Subcutaneous abdominal adipose tissue (tissue), 5 donors: Measurements from ENCODE around the gene RBM38.

ENCODE experiments used
- H3K27ac ChIP-seq: one replicate; pipeline ENCODE4 v1.7.0; 2013; ENCODE audit warnings: low read depth, mild to moderate bottlenecking, inconsistent platforms, low read length, moderate library complexity
- H3K27me3 ChIP-seq, 5 donors: one replicate each; pipeline ENCODE4 v1.7.0; 2013; ENCODE audit warnings: low read length in 5 of 5, inconsistent platforms in 1 of 5; ENCODE audit not compliant: control insufficient read depth in 5 of 5, insufficient read depth in 4 of 5
- H3K36me3 ChIP-seq, 5 donors: one replicate each; pipeline ENCODE4 v1.7.0; 2013; ENCODE audit warnings: low read length in 5 of 5; ENCODE audit not compliant: control insufficient read depth in 5 of 5, insufficient read depth in 5 of 5
- H3K4me1 ChIP-seq, 5 donors: one replicate each; pipeline ENCODE4 v1.7.0; 2013; ENCODE audit warnings: low read length in 5 of 5, mild to moderate bottlenecking in 3 of 5, moderate library complexity in 1 of 5; ENCODE audit not compliant: control insufficient read depth in 5 of 5, insufficient read depth in 5 of 5
- H3K4me3 ChIP-seq, 5 donors: one replicate each; pipeline ENCODE4 v1.7.0; 2013; ENCODE audit warnings: low read length in 5 of 5, low read depth in 1 of 5
- H3K9ac ChIP-seq, 5 donors: one replicate each; pipeline ENCODE4 v1.7.0; 2013; ENCODE audit warnings: low read length in 5 of 5, mild to moderate bottlenecking in 4 of 5, moderate library complexity in 3 of 5
- H3K9me3 ChIP-seq, 5 donors: one replicate each; pipeline ENCODE4 v1.7.0; 2013; ENCODE audit warnings: low read length in 5 of 5; ENCODE audit not compliant: control insufficient read depth in 5 of 5
- donor health status: healthy.
- donor health status: healthy.
- donor health status: healthy.
- donor health status: healthy.
- donor health status: healthy.

The RBM38 gene

DNA sequence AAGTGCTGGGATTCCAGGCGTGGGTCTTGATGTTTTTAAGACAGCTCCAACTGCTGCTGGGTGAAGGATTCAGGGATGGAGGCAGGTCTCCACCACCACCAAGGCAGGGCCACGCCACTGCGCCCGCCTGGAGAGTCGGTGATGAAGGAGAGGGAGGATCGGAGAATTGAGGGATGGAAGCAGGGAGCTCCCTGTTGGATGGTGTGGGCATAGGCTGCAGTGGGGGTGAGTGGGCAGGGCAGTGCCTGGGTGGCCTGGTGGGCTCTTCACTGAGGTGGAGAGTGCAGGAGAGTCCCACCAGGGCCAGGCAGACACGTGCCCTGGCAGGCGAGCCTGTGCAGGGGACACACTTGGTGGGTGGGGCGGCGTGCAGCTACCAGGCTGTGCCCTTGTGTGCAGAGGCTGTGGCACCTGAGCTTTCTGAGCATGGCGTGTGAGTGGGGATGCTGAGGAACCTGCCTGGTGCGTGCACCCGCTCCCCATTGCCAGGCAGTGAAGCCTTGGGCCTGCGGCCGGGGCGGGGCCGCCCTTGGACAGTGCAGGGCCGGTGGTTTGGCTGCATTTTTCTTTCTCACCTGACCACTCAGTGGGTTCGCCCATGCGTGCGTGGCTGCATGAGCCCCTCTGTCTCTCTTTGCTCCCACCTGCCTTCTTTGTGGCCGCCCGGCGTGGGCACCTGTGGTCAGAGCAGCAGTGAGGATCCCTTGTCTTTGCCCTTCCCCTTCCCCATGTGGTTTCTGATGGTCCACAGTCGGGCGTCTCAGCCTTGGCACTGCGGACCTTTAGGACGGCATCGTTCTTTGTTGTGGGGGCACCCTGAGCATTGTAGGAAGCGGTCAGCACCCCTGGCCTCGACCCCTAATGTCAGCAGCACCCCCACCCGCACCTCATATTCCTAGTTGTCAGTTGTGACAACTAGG is 11.3 kb downstream of the RBM38 start:
- peaks cover 0 to 70% (median 49%) of the 10 kb centered on the region in 5 donors for H3K36me3 ChIP-seq
- no peak overlapping the region for H3K27ac ChIP-seq
- H3K4me1 ChIP-seq: peaks cover 0 to 30% (median 28%) of the 10 kb centered on the region in 5 donors
- no peak overlapping the region for H3K4me3 ChIP-seq
- no peak overlapping the region for H3K9ac ChIP-seq
- no peaks in the 10 kb centered on the region for H3K9me3 ChIP-seq
- no peaks in the 10 kb centered on the region for H3K27me3 ChIP-seq

DNA sequence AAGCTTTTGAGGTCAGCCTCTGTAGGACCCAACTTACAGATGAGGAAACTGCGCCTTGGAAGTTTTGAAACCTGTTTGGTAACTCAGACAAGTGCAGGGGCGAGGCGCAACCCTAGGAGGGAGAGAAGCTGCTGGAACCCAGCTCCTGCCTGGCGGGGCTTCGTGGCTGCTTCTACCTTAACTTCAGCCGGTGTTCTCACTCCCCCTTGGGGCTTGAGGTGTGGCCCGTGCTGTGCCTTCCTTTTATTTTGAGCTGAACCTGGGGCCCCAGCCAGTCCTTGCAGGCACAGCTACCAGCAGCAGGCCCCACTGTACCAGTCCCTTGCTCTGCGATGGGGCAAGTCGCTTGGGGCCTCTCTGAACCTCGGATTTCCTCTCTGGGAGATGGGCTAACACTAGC is 12.0 kb downstream of the RBM38 start:
- Histone ChIP-seq H3K9me3 (no peaks in the 10 kb centered on the region), H3K36me3 (peaks cover 0 to 73% (median 55%) of the 10 kb centered on the region in 5 donors), H3K27me3 (no peaks in the 10 kb centered on the region), H3K9ac (no peak overlapping the region), H3K4me1 (peaks cover 0 to 23% (median 21%) of the 10 kb centered on the region in 5 donors), H3K27ac (no peak overlapping the region), H3K4me3 (no peak overlapping the region)

DNA sequence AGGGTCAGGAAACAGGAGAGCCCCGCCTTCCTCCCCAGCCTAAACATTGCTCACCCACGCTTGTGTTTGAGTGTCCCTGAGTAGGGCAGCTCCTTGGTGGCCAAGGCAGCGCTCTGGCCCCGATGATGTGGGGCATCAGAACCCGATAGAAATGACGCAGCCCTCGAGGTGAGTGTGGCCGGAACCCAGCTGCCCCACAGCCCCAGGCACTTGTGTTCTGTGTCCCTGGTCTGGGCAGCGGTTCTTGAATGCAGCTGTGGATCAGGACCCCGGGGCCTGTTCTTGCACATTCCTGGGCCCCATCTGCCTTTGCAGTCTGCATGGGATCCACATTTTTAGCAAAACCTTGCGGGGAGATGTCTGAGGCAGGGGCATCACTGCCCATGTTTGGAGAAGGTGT is 12.8 kb downstream of the RBM38 start:
- Histone ChIP-seq H3K27ac (no peak overlapping the region), H3K4me3 (no peak overlapping the region), H3K9me3 (no peaks in the 10 kb centered on the region), H3K4me1 (peaks cover 0 to 15% (median 14%) of the 10 kb centered on the region in 5 donors), H3K27me3 (no peaks in the 10 kb centered on the region), H3K36me3 (peaks cover 0 to 80% (median 62%) of the 10 kb centered on the region in 5 donors), H3K9ac (no peak overlapping the region)

DNA sequence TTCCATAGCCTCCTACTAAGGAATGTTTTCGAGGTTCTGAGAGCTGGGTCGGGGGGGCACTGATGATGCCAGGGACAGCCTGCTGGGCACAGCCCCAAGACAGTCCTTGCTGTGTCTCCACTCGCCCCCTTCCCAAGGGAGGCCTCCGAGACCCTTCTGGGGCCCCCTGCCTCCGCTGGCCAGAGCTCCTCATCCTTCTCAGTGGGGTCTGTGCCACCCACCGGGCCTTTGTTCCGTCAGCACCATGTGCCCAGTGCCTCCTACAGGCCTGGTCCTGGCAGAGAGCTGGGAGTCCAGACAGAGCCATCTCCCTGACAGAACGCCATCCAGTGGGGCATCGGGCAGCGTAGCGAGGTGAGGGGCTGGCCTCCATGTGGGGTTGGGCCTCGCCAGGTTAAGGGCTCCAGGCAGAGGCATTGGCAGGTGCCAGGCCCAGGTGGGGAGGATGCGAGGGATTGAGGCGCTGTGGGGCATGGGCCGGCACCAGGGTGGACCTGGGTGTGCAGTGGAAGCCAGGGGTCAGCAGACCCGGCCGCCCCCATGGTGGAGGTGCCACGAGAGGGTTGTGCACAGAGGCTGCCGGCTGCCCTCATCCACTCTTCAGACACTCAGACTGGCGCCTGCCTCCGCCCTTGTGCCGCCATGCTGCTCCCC is 13.3 kb downstream of the RBM38 start:
- Histone ChIP-seq H3K27me3 (no peaks in the 10 kb centered on the region), H3K9ac (no peak overlapping the region), H3K9me3 (no peaks in the 10 kb centered on the region), H3K4me3 (no peak overlapping the region), H3K4me1 (peaks cover 0 to 10% (median 8%) of the 10 kb centered on the region in 5 donors), H3K27ac (no peak overlapping the region), H3K36me3 (peaks cover 0 to 84% (median 67%) of the 10 kb centered on the region in 5 donors)

DNA sequence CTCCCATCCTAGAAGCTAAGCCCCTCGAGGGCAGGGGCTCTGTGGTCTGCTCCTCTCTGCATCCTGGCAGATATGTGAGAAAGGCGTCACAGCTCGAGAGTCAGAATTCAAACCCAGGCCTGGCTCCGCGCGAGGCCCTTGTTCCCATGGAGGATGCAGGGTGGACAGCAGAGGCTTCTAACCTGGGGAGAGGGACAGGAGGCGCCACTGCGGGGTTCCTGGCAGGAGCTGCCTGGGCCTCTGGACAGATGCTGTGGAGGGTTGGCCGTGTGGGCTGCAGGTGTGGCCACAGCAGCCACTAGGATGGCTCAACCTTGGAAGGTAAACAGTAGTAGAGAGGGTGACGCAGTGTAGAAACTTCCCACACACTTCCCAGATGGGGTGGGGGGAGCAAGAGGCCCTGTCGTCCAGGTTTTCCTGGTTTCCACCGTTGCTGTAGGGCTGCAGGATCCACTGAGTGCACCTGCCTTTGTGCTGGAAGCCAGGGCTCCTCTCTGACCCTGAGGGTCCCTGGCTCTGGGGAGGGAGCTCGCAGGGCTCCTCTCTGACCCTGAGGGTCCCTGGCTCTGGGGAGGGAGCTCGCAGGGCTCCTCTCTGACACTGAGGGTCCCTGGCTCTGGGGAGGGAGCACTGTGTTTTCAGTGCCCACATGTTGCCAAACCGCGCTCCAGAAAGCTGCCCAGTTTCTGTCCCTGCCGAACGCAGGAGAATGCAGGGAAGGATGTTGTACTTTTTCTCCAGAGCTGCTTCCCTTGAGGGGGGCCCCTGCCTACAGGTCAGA is 14.2 kb downstream of the RBM38 start:
- Histone ChIP-seq H3K4me1 (peaks cover 0 to 1% (median 0%) of the 10 kb centered on the region in 5 donors), H3K4me3 (no peak overlapping the region), H3K9ac (no peak overlapping the region), H3K27me3 (no peaks in the 10 kb centered on the region), H3K36me3 (peaks cover 0 to 86% (median 62%) of the 10 kb centered on the region in 5 donors), H3K27ac (no peak overlapping the region), H3K9me3 (no peaks in the 10 kb centered on the region)

DNA sequence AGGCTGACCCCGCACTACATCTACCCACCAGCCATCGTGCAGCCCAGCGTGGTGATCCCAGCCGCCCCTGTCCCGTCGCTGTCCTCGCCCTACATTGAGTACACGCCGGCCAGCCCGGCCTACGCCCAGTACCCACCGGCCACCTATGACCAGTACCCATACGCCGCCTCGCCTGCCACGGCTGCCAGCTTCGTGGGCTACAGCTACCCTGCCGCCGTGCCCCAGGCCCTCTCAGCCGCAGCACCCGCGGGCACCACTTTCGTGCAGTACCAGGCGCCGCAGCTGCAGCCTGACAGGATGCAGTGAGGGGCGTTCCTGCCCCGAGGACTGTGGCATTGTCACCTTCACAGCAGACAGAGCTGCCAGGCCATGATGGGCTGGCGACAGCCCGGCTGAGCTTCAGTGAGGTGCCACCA is 16.4 kb downstream of the RBM38 start:
- H3K4me3 ChIP-seq: no peak overlapping the region
- H3K27ac ChIP-seq: no peak overlapping the region
- H3K27me3 ChIP-seq: peaks cover 0 to 6% (median 0%) of the 10 kb centered on the region in 5 donors
- H3K9ac ChIP-seq: no peak overlapping the region
- no peaks in the 10 kb centered on the region for H3K4me1 ChIP-seq
- H3K36me3 ChIP-seq: peaks cover 0 to 66% (median 52%) of the 10 kb centered on the region in 5 donors
- no peaks in the 10 kb centered on the region for H3K9me3 ChIP-seq

DNA sequence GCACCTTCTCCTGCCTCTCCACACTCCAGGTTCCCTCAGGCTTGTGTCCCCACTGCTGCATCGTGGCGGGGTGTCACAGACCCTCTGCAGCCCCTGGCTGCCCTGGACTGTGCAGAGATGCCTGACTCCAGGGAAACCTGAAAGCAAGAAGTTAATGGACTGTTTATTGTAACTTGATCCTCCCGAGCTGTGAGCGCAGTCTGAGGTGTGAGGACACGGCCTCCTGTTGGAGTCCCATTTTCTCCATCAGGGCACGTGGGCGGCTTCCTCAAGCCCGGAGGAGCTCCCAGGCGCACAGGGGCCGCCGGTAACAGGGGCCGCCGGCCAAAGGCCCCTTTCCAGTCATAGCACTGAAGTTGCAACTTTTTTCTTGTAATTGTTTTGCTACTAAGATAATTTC is 16.9 kb downstream of the RBM38 start:
- Histone ChIP-seq H3K9me3 (no peaks in the 10 kb centered on the region), H3K4me3 (no peak overlapping the region), H3K36me3 (peaks cover 0 to 60% (median 47%) of the 10 kb centered on the region in 5 donors), H3K4me1 (no peaks in the 10 kb centered on the region), H3K27me3 (peaks cover 0 to 7% (median 0%) of the 10 kb centered on the region in 5 donors), H3K27ac (no peak overlapping the region), H3K9ac (no peak overlapping the region)

DNA sequence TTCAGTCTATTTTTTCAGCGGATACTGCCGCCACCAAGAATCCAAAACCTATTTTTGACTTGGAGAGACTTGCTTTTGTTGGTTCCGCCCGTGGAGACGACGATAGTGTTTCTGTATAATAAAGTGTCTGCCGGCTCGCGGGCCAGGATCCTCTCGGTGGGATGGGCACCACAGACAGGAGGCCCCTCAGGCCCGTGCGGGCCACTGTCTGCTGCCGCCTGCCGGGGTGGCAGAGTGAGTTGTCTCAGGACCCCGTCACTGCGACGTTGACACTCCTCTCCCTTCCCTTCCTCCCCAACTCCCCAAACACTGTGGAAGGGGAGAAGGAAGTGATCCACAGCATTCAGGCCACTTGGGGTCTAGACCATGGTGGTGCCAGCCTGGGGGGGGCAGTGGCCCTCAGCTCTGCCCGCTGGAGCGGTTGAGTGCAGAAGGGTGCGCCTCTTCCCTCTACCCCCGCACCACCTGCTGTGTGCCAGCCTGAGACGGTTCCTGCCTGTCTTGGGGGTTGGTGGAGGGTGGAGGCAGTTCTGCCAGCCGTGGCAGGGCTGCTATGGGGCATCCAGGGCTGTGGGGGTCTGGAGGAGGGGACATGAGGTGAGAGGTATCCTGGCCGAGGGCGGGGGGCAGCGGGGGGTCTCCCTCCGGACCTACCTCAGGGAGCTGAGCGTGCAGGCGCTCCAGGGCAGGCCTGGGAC is 17.5 kb downstream of the RBM38 start:
- Histone ChIP-seq H3K36me3 (peaks cover 0 to 54% (median 47%) of the 10 kb centered on the region in 5 donors), H3K27me3 (peaks cover 0 to 7% (median 0%) of the 10 kb centered on the region in 5 donors), H3K27ac (no peak overlapping the region), H3K9ac (no peak overlapping the region), H3K4me3 (no peak overlapping the region), H3K9me3 (no peaks in the 10 kb centered on the region), H3K4me1 (no peaks in the 10 kb centered on the region)

DNA sequence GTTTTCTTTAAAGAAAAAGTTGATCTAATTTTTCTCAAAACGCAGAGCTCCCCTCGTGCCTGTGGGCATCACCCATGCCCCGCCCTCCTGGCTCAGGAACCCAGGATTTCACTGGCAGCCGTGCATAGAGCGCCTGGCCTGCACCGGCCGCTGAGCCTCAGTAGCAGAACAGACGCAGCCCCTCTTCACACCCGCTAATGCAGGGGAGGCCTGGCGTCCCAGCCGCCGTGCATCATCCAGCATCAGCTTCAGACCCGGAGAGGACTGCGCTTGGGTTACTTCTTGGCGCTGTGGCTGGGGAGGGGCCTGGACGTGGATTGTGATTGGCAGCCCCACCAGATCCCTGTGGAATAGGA is 18.1 kb downstream of the RBM38 start:
- peaks cover 0 to 7% (median 0%) of the 10 kb centered on the region in 5 donors for H3K27me3 ChIP-seq
- H3K36me3 ChIP-seq: peaks cover 0 to 48% (median 42%) of the 10 kb centered on the region in 5 donors
- no peak overlapping the region for H3K9ac ChIP-seq
- H3K4me3 ChIP-seq: no peak overlapping the region
- H3K4me1 ChIP-seq: no peaks in the 10 kb centered on the region
- H3K9me3 ChIP-seq: no peaks in the 10 kb centered on the region
- H3K27ac ChIP-seq: no peak overlapping the region
